ENCODE data around the gene STOML3.

DNA sequence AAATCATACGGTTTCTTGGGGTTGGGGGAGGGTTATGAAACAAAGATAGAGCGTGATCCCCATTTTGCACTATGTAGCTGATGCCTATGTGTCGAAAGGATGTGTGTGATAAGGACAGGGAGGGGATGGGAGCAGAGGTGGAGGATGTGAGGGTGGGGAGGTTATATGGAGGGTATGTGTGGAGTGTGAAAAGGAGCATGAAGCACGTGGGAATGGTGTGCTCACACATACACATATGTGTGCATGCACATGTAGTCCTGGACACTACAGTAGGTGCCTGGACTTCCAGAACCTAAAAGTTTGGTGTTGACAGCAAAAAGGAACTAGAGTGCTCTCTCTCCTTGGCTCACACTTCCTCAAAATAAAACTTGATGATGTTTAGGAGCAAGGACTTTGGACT, 25.4 kb downstream of the STOML3 start:
- TF ChIP-seq CTCF (IDR thresholded peaks at IDR 0.05) (no peak), POLR2A (IDR thresholded peaks at IDR 0.05) (no peak)
